Calu3 (cell line): ENCODE data around the gene ARID3B. TPM values are rescaled to one million over a fixed set of nuclear protein-coding genes. Genes with fewer than 3 reads are reported as not detected.
"Not testable (repeated sequence)": the region's sequence is repeated elsewhere in the genome, so short reads cannot be mapped to it uniquely, and the experiment has no call there.

ENCODE experiments used
- BruUV-seq: library from RNA; stranded (reverse); fragments of 400-500 nt; replicated peaks from 2 replicates; lab custom pipeline; 2021; lab: Mats Ljungman, UMichigan
- CTCF ChIA-PET: fragments of 300-600 bp; sonication (Branson Sonifier 250); formaldehyde crosslinking; loops from one replicate; lab custom pipeline; 2022; ENCODE audit warnings: antibody characterized with exemption; lab: Charles Lee
- DNase-seq: peaks from one replicate; pipeline ENCODE4 v3.0.0; 2022
- H3K27ac Mint-ChIP-seq: one replicate; pipeline ENCODE4 v1.8.0; 2022; ENCODE audit warnings: mixed read lengths; ENCODE audit not compliant: unreplicated experiment
- H3K27me3 Mint-ChIP-seq: one replicate; pipeline ENCODE4 v1.8.0; 2022; ENCODE audit warnings: mixed read lengths; ENCODE audit not compliant: unreplicated experiment
- H3K36me3 Mint-ChIP-seq: one replicate; pipeline ENCODE4 v1.8.0; 2022; ENCODE audit warnings: mild to moderate bottlenecking, moderate library complexity, mixed read lengths; ENCODE audit not compliant: insufficient read depth, unreplicated experiment
- H3K4me1 Mint-ChIP-seq: one replicate; pipeline ENCODE4 v1.8.0; 2022; ENCODE audit warnings: mild to moderate bottlenecking, low read depth, mixed read lengths; ENCODE audit not compliant: unreplicated experiment
- H3K4me3 Mint-ChIP-seq: one replicate; pipeline ENCODE4 v1.8.0; 2022; ENCODE audit warnings: mild to moderate bottlenecking, low read depth, moderate library complexity, mixed read lengths; ENCODE audit not compliant: unreplicated experiment
- H3K9me3 Mint-ChIP-seq: one replicate; pipeline ENCODE4 v1.8.0; 2022; ENCODE audit warnings: low read depth, mixed read lengths; ENCODE audit not compliant: unreplicated experiment
- CTCF ChIP-seq: fragments of 200-600 bp; IDR thresholded peaks from one replicate; pipeline ENCODE4 v1.8.0; 2022; ENCODE audit warnings: antibody characterized with exemption; ENCODE audit not compliant: unreplicated experiment
- intact Hi-C: fragments of 100-400 bp; cut with micrococcal nuclease; formaldehyde crosslinking; loops from one replicate; pipeline ENCODE4 v1.10.0; 2022; ENCODE audit not compliant: unreplicated experiment
- total RNA-seq: library from RNA; stranded (reverse); gene quantifications from 2 replicates; pipeline ENCODE4 v1.2.3, GENCODE V29; 2022

Gene ARID3B
- total RNA-seq, 1 experiment from 2014 or later: 10.6 TPM

DNA sequence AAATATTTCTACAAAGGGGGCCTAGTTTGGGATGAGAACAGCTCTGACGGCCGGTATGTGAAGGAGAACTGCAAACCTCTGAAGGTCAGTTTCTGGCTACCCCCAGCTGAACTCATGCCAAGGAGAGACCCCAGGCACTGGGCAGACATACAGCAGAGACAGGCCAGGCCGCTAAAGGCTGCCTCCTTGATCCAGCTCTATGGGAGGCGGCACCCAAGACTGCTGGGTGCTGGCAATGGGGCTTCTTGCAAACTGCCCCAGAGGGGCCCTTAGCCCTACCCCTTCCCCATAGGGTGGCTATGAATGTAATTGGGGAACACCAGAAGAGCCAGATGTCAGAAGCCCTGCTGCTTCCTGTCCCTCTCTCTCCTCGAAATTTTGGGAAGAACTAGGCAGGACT, 87.9 kb downstream of the ARID3B start:
- Mint-ChIP-seq H3K9me3 (no peaks in the 10 kb centered on the region), H3K36me3 (peaks cover 82% of the 10 kb centered on the region), H3K27ac (peak overlapping the region; percentile 52), H3K4me3 (no peak overlapping the region), H3K27me3 (no peaks in the 10 kb centered on the region), H3K4me1 (no peaks in the 10 kb centered on the region)
- no TSS peak for BruUV-seq
- CTCF ChIA-PET: interaction anchor here (0.6 to 1.2 kb wide), 2 partner anchors 140 to 264 kb away, joined by 3 to 6 read pairs; no protein-coding TSS in a partner anchor
- no peak for DNase-seq
- no peak for TF ChIP-seq CTCF
- intact Hi-C loops: no loop called here

DNA sequence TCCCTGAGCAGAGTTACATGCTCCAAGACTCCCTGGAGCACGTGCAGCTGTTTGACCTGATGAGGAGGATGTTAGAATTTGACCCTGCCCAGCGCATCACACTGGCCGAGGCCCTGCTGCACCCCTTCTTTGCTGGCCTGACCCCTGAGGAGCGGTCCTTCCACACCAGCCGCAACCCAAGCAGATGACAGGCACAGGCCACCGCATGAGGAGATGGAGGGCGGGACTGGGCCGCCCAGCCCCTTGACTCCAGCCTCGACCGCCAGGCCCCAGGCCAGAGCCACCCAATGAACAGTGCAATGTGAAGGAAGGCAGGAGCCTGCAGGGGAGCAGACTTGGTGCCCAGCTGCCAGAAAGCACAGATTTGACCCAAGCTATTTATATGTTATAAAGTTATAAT, 88.7 kb downstream of the ARID3B start:
- intact Hi-C loops: not testable (repeated sequence)

GRCh38 chr15:74630284-74631086, 89.5 kb downstream of the ARID3B start:
- no peak overlapping the region for H3K4me3 Mint-ChIP-seq
- CTCF ChIA-PET: interaction anchor here (0.6 to 7.9 kb wide), 6 partner anchors 11 to 256 kb away, joined by 3 to 107 read pairs (median 4); no protein-coding TSS in a partner anchor
- no peak for TF ChIP-seq CTCF
- H3K4me1 Mint-ChIP-seq: no peaks in the 10 kb centered on the region
- no peak overlapping the region for H3K27ac Mint-ChIP-seq
- no peak for DNase-seq
- H3K27me3 Mint-ChIP-seq: no peaks in the 10 kb centered on the region
- H3K36me3 Mint-ChIP-seq: peaks cover 75% of the 10 kb centered on the region
- H3K9me3 Mint-ChIP-seq: no peaks in the 10 kb centered on the region
- intact Hi-C loops: no loop called here
- BruUV-seq: no TSS peak

More for the DNA sequence above, 88.7 kb downstream of the ARID3B start:
- not testable (repeated sequence) for DNase-seq, H3K27me3 Mint-ChIP-seq, H3K9me3 Mint-ChIP-seq, BruUV-seq, H3K4me3 Mint-ChIP-seq, H3K27ac Mint-ChIP-seq, H3K4me1 Mint-ChIP-seq
- CTCF ChIA-PET: interaction anchor here (0.5 to 1.2 kb wide), 3 partner anchors 114 to 141 kb away, joined by 3 to 9 read pairs (median 3); no protein-coding TSS in a partner anchor
- peaks cover 82% of the 10 kb centered on the region for H3K36me3 Mint-ChIP-seq

GRCh38 chr15:74631087-74631385, 90.0 kb downstream of the ARID3B start:
- H3K27me3 Mint-ChIP-seq: no peaks in the 10 kb centered on the region
- BruUV-seq: no TSS peak
- H3K36me3 Mint-ChIP-seq: peaks cover 74% of the 10 kb centered on the region
- DNase-seq: no peak
- no peak overlapping the region for H3K4me3 Mint-ChIP-seq
- no peak for TF ChIP-seq CTCF
- H3K9me3 Mint-ChIP-seq: no peaks in the 10 kb centered on the region
- no peak overlapping the region for H3K27ac Mint-ChIP-seq
- intact Hi-C loops: no loop called here
- H3K4me1 Mint-ChIP-seq: no peaks in the 10 kb centered on the region
- CTCF ChIA-PET: interaction anchor here (0.7 to 7.9 kb wide), 6 partner anchors 10 to 257 kb away, joined by 3 to 107 read pairs (median 6); no protein-coding TSS in a partner anchor
